HG02763 (cell line): ENCODE measurements around the gene WSCD2.

Source experiments
- ATAC-seq: cut with Tn5 transposase; IDR thresholded peaks from one replicate; pipeline ENCODE4 v1.9.1; 2021; ENCODE audit warnings: mild to moderate bottlenecking, moderate library complexity; ENCODE audit not compliant: unreplicated experiment

Gene WSCD2

GRCh38 chr12:108152170-108152538, 23.1 kb downstream of the WSCD2 start:
- no peak for ATAC-seq

- no peak for ATAC-seq
Observed at GRCh38 chr12:108156717-108157116, 27.6 kb downstream of the WSCD2 start.

- ATAC-seq, result no peak
Observed at GRCh38 chr12:108157870-108158459, 28.9 kb downstream of the WSCD2 start.

- ATAC-seq, result no peak
Observed at GRCh38 chr12:108162207-108162606, 33.1 kb downstream of the WSCD2 start.

DNA sequence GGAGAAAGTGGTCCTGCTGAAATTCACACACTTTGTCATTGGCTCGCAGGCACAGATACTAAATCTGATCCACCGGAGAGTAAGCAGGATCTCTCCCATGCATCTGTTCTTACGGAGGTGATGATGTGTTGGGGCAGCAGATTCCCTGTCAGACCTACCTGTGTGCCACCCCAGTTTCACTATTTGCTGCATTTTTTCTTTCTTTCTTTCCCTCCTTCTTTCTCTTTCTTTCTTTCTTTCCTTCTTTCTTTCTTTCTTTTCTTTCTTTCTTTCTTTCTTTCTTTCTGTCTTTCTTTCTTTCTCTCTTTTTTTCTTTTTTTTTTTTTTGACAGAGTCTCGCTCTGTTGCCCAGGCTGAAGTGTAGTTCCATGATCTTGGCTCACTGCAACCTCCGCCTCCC, 37.4 kb downstream of the WSCD2 start:
- ATAC-seq, result no peak

- ATAC-seq, result no peak
Observed at GRCh38 chr12:108167974-108168373, 38.9 kb downstream of the WSCD2 start.

GRCh38 chr12:108169708-108170107, 40.6 kb downstream of the WSCD2 start:
- ATAC-seq, result no peak

- ATAC-seq, result no peak
Observed at GRCh38 chr12:108170164-108170563, 41.1 kb downstream of the WSCD2 start.

- no peak for ATAC-seq
Observed at GRCh38 chr12:108172033-108172432, 42.9 kb downstream of the WSCD2 start.

DNA sequence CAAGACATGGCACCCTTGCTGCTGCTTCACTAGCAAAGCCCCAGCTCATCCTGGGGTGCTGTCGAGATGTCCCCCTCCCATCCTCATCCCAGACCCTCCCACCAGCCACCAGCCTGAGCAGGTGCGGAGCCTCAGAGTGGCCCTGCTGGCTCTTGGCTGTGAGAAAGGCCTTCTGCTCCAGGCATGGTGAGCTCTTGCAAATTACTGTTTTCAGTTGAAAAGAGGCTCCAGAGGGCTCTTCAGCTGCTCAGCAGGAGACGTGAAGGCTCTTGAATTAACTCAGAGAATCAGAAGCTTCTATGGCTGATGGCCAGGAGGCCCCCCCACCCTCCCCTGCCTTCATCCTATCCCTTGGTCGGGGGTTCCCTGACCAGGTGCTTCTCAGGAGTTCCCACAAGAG, 44.1 kb downstream of the WSCD2 start:
- no peak for ATAC-seq

DNA sequence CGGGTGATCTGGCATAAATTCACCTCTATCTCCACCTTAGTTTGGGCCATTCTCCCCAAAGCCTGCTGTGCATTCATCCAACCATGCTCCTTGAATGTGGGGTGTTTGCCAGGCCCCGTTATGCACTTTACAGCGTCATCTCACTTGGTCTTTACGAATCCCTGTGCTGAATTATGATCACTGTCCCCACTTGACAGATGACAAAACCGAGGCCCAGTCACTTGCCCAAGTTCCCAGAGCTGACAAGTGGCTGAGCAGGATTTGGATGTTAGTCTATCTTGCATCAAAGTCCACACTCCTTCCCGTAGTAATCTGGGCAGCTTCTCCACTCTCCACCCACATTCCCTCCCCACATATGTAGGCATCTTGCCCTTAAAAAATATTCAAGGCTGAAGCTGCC, 44.8 kb downstream of the WSCD2 start:
- ATAC-seq, result no peak

DNA sequence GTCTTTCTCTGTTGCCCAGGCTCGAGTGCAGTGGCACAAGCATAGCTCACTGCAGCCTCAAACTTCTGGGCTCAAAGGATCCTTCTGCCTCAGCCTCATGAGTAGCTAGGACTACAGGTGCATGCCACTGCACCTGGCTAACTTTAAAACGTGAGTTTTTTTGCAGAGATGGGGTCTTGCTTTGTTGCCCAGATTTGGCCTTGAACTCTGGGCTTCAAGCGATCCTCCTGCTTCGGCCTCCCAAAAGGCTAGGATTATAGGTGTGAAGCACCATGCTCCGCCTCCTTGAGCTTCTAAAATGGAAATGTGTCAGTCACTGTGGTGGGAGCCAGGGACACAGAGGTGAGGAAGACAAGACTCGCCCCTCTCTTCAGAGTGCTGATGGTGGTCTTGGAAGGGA, 45.6 kb downstream of the WSCD2 start:
- ATAC-seq, result no peak

GRCh38 chr12:108175310-108175709, 46.2 kb downstream of the WSCD2 start:
- no peak for ATAC-seq

GRCh38 chr12:108176292-108176691, 47.2 kb downstream of the WSCD2 start:
- ATAC-seq, result no peak

DNA sequence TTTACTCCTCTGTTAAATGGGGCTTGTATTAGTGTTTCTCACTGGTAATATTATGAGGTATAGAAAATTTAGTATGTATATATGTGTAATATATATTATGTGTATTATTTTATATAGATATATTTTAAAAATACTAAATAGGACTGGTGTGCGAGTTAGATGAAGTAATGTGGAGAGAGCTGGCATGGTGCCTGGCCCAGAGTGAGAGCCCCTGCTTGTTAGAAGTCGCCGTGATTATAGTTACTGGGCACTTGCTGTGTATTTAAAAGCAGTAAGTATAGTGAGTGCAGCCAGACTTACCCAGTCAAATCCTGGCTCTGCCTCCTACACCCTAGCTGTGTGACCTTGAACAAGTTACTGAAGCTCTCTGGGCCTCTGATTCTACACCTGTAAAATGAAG, 48.0 kb downstream of the WSCD2 start:
- ATAC-seq, result no peak

- no peak for ATAC-seq
Observed at GRCh38 chr12:108179305-108179704, 50.2 kb downstream of the WSCD2 start.

DNA sequence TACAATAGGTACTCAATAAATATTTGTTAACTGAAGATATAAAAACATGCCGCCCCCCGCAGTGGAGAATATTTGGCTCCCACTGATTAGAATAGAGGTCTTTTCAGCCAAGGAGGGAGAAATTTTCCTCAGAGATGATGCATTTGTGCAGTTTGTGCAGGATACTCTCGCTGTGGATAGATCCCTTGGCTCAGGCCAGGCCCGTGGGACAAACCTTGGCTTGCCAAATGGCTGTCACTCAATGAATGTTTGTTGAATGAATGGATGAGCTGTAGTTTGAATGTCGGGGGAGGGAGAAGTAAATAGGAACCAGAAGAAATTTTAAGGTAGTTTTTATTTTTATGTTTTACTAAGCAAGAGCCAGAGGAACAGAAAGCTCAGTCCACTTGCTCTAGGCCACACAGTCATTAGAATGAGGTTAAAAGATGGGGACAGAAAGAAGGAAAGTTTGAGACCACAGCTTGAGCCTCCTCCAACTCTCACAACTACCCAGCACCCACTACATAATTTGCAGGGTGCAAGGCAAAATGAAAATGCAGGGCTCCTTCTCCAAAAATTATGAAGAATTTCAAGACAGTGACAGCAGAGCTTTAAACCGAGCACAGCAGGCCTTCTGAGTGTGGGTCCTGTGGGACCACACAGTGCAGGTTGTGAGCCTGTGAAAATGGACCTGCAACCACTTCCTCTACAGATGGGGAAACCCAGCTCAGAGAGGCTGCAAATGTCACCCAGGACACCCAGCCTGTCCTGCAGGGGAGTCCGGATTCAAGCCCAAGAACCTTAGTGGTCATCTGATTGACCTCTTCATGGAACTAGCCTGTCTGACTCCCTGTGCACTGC, 51.4 kb downstream of the WSCD2 start:
- no peak for ATAC-seq

DNA sequence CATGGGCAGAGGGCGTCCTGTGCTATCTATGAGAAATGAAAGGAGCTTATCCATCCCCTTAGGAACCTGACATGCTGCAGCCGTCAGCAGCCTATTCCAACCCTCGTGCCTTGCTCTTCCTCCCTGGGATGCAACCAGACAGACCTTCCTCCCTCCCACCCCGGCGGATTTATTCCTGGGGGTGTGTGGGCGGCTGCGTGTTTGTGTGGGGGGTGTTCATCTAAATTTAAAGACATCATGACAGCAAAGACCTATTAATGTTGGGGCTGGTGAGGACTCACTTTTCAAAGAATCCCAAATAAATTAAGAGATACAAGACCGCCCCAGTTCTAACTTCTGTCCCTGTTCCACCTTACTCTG, 52.0 kb downstream of the WSCD2 start:
- no peak for ATAC-seq

- no peak for ATAC-seq
Observed at GRCh38 chr12:108182096-108182495, 53.0 kb downstream of the WSCD2 start.

- ATAC-seq, result no peak
Observed at GRCh38 chr12:108185002-108185401, 55.9 kb downstream of the WSCD2 start.

DNA sequence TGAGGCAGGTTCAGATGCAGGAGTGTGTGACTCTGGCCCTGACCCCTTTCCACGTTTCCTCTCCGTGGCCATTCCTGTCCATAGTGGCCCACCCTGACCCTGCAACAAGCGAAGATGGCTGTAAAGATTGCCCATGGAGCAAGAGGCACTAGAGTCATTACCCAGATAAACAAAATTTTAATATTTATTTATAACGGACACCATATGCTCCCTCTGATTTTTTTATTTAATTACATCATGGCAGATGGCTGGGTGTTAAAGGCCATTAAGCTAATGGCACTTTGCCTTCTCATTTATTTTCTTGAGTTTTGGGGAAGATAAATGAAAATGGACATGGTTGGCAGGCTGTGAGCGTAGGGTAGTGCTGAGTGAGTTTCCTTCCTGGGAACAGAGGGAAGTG, 58.7 kb downstream of the WSCD2 start:
- no peak for ATAC-seq

DNA sequence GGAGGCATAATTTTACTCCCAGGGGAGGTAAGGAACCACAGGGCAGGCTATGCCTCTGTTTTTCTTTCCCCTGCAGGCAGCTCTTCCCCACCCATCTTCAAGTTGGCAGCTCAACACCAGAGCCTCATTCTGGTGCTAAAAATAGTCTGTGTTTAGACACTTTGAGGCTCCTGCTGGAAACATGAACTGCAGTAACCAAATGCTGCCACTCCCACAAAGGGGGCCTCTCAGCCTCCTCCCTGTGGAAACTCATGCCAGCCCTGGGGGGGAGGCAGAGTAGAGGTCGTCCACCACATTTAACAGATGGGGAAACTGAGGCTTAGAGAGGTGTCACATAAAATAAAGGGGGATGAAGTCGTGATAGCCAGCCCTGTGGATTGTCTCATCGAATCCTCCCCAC, 61.4 kb downstream of the WSCD2 start:
- ATAC-seq, result no peak

GRCh38 chr12:108191086-108191485, 62.0 kb downstream of the WSCD2 start:
- ATAC-seq, result no peak
